Measurements from ENCODE around the gene CSDE1.

DNA sequence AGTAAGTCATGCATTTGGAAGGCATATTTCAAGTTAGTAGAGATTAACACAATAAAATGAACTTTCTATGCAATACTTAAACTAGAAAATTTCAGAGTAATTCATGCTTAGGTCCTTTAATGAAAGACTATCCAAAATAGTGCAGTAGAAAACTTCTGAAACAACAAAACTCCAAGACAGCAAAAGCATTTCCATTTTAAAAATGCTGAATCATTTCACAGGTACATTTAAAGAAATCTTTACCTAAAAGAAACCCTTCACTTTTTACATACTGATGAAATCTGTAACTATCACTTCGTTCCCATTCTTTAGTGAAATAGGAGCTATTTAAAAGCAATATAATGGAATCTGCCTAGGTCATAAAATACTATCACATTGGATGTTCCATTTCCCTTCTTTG is 17.5 kb downstream of the CSDE1 start:
- TF ChIP-seq TAF1 (IDR thresholded peaks at IDR 0.05; ENCODE audit: borderline replicate concordance, low read depth, low read length) (no peak), POLR2A (IDR thresholded peaks at IDR 0.05; ENCODE audit: low read depth, low read length) (no peak)
